Kidney glomerular epithelial cell (primary cell): ENCODE results near the gene TOMM22.

ENCODE experiments used
- DNase-seq: peaks from one replicate; lab custom pipeline; 2025; lab: John Stamatoyannopoulos, UW

TOMM22 gene

GRCh38 chr22:38696606-38697424, 15.1 kb downstream of the TOMM22 start:
- peak; percentile 80 for DNase-seq

DNA sequence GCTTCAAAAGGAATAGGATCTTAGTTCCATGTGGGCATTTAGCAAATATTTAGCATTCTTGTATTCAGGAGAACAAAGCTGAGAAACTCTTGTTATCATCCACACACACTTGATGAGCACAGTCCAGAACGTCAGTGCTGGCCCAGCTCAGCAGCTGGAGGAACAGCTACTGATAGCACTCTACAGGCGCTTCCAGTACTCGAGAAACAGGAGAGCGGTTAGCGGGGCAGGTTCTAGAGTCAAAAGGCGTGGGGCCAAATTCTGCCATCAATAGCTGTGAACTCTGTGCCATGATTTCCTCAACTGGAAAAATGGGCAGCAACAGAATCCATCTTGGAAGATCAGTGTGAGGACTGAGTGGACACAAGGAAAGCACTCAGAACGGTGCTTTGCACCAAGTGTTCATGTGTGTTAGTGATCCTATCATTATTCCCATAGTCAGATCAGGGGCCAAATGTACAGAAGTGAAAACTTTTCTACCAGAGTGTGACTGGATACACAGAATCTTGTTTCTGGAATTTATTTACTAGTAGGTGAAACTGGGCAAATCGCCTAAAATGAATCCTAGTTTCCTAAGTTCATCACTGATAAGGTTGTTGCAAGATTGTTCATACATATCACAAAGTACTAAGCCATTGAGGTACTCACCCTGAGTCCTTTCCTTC, 15.8 kb downstream of the TOMM22 start:
- DNase-seq, result no peak

GRCh38 chr22:38698407-38699094, 16.8 kb downstream of the TOMM22 start:
- no peak for DNase-seq

DNA sequence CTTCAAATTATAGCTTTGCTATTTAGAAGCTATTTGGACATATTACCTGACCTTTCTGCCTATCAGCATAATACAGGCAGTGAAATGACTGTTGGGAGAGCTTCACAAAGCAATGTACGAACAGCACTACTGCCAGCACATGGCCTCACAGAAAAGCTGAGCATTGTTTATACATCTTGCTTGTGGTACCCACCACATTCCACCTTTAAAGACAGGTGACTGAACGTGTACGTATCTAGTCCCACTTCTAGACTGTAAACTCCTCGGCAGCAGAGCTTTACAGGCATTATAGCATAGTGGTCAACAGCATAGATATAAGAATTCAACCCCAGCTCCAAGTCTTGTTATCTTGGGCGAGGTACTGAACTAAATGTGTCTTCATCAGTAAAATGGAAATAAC, 17.4 kb downstream of the TOMM22 start:
- DNase-seq, result no peak

- DNase-seq, result peak; percentile 20
These were observed 18.0 kb downstream of the TOMM22 start for GRCh38 chr22:38699784-38700183.

DNA sequence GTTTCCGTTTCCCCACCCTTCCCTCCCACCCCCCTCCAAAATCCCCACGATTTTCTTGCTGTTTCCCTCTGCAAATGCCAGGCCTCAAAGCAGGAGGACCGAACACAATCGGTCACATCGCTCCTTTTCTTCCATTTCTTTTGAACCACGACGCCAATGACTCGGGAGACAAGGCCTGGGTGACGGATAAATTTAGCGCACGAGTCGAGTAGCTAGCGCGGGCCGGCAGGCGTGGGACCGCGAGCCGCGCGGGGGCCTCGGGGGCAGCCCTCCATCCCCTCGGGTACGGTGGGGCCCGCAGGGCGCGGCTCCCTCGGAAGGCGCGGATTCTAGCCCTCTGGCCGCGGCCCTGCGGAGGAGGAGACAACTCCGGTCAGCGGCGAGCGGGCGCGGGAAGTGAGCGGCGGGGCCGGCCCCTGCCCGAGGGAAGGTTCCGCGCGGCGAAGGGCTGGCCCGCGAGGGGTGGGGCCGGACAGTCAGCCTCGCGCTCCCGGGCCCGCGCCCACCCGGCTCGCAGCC, 18.6 kb downstream of the TOMM22 start:
- peak; percentile 60 for DNase-seq

- DNase-seq, result peak; percentile 82
These were observed 19.3 kb downstream of the TOMM22 start, which contains the start of gene JOSD1 for GRCh38 chr22:38700789-38701628. Gene JOSD1 (minus strand): TSS chr22:38700943. CDS start chr22:38699987, 956 bp downstream.

DNA sequence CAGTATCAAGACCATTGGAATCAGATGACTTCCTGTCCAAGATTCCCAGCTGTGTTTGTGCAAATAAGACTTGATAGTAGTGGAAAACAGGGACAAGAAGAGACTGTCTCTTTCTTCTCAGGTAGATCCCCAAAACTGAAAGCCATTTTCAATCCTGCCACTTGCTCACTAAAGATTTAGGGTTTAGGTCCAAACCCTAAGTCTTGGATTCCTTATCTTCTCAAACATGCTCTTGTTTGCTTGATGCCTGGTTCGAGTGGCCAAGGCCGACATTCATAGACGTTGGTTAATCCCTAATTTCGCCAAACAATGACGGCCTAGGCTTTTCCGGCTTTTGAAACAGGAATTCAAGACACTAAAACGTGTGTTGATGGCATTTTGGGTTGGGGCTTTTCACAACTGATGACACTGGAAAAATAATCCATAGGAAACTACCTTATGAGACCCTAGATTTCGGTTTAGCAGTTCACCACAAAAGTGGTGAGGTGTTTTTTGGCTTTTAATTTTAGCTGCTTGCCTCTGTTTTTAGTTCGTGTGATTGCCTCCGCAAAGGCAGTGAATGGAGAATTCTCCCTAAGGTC, 23.0 kb downstream of the TOMM22 start:
- DNase-seq, result no peak

DNA sequence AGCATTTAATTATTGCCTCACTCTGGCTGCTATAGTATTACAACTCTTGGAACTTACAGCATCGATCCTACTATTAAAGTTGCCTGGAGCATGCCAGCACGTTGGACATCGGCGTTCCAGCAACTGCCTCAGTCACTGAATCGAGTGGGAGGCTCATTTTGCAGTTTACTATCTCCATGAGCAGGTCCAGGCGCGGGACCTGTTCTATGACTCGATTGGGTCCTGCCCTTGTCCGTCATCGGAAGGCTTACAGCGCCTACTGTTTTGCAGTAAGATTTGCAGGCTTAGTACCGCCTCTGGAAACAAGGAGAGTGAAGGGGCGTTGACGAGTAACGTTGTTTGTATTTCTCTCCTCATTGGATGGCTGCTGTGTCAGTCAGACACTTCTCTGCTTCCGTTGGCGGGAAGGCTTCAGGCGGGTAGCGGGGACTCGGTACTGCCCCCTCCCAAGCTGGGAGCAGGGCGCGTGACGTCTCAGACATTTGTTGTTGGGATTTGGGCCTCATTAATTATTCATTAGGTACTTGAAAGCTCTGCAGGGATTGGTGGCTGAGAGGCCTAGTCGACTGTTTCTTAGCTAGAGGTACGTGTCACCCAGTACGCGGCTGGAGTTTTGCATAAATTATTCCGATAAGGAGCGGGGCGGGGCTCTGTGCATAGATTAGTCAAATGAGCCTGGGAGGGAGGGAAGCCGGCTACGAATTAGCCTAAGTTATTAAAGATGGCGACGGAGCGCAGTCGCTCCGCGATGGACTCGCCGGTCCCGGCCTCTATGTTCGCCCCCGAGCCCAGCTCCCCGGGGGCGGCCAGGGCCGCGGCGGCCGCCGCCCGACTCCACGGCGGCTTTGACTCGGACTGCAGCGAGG, 23.7 kb downstream of the TOMM22 start, which contains the start of gene GTPBP1:
Gene GTPBP1, plus strand, starts transcription at position 710 of the 866 bp plus-strand sequence. Its CDS starts 12 bp downstream, at position 722.
- peak; percentile 100 for DNase-seq

DNA sequence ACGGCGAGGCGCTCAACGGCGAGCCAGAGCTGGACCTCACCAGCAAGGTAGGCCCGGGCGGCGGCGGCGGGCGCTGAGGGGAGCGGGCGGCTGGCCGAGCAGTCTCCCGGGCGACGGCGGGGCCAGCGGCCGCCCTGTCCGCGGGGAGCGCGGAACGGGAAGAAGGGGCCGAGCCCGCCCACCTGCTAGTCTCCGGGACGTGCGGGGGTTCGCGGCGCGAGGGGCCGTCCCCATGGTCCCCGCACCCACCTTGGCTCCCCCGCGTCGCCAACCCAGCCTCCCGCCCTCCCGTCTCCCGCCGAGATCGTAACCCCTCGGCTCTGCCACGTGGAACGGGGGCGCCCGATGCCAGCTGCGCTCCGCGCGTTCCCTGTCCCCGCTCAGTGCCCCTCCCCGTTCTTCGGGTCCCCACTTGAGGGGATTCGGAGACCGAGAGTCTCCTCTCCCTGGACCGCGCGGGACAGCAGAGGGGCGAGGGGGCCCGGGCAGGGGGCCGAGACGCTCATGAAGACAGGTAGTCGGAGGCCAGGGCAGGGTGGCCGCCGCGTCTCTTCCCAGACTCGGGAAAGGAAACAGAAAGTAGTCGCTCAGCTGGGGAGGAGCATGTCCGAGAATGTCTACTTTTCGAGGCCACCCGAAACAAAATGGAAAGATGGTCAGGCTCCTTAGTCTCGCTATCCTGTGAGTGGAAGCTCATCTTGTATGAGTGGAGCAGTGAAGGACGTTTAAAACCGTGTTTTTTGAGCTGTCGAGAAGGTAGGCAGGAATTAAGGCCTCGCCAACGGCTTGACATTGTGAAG, 24.5 kb downstream of the TOMM22 start:
- no peak for DNase-seq

DNA sequence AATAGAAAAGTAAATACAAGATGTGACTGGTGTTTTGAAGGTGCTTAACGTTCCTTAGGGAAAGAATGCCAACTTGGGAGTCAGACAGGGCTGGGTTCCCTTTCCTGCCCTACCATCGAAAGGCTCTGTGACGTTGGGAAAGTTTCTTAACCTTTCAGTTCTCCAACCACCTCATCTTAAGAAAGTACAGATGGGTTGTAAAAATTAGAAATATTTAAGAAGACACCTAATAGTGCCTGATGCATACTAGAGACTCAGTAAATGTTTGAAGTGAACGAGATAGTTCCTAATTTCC, 25.1 kb downstream of the TOMM22 start:
- no peak for DNase-seq

DNA sequence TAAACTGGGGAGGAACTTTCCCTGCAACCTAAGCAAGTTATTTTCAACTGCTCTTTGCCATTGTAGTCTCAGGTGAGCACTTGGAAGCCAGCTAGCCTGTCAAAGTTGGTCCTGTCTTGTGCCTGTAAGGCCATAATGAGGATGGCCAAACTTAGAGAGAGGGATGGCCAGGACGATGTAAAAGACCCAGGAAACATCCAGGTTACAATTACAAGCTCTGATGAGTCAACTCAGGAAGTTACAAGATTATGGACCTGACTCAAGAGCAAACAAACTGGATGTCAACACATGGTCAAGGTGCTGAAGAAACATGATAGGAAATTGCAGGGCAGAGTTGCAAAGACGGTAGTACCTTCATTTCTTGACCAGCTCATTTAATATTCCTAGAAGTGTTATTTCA, 25.6 kb downstream of the TOMM22 start:
- no peak for DNase-seq

DNA sequence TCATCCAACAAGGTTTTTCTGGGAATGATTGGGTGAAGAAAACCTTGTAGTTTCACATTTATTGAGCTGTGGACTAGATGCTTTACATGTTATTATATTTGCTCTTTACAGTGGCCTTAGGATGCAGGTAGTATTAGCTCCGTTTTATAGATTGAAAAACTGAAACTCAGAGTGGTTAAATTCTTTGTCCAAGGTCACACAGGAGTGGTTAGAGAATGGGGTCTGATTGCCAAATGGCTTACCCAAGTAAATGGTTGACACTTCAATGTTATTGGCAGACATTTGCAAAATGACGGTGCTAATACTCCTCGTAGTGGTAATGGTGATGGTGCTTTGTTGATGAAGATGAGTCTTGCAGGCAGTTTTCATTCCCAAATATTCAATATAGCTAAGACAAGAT, 26.2 kb downstream of the TOMM22 start:
- no peak for DNase-seq

GRCh38 chr22:38709306-38709705, 27.5 kb downstream of the TOMM22 start:
- DNase-seq, result no peak

GRCh38 chr22:38710351-38710750, 28.6 kb downstream of the TOMM22 start:
- no peak for DNase-seq

DNA sequence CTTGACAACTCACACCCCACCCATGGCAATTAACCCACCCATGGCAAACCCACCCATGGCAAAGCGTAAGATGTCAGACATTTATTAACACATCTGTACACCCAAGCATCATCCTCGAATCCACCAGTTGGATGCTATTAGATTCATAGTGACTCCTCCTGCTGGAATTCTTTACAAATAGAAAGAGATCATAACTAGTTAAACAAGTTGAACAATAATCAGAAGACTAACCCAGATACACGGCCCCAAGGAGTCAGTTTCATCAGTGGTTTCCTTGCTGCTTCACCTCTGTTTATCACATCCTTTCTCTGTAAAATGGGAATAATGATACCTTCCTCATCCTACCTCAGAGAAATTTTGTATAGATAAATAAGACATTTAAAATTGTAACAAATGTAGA, 29.1 kb downstream of the TOMM22 start:
- no peak for DNase-seq

GRCh38 chr22:38712486-38713207, 30.9 kb downstream of the TOMM22 start:
- DNase-seq, result no peak

DNA sequence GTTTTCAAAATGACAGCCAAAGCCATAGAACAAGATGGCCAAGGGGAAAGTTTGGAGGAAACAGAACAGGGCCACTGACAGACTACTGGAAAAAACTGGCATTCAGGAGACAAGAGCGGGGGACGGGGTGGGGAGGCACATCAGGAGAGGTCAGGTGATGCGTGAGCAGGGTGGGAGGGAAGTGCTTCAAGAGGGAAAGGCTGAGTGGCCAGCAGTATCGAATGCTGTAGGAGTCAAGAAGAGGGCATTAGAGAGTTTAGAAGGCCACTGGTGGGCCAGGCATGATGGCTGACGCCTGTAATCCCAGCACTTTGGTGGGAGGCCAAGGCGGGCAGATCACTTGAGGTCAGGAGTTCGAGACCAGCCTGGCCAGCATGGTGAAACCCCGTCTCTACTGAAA, 32.2 kb downstream of the TOMM22 start:
- DNase-seq, result no peak
